H1 (cell line): Measurements from ENCODE around the gene TMA7. TPM values are rescaled to one million over a fixed set of nuclear protein-coding genes. Genes with fewer than 3 reads are reported as not detected.

ENCODE experiments used
- CTCF ChIA-PET: fragments of 300-600 bp; sonication (Branson Sonifier 250); formaldehyde crosslinking; loops from one replicate; lab custom pipeline; 2021; ENCODE audit not compliant: partially characterized antibody; lab: Charles Lee
- POLR2A ChIA-PET: fragments of 300-600 bp; sonication (Branson Sonifier 250); formaldehyde crosslinking; loops from one replicate; lab custom pipeline; 2021; ENCODE audit warnings: inconsistent platforms; ENCODE audit not compliant: partially characterized antibody; lab: Charles Lee
- DNase-seq, 2 experiments: peaks; one replicate each; pipeline versions ENCODE4 v3.0.0 to v3.0.0-alpha.2; 2010 to 2022; ENCODE audit warnings: low spot score in 2 of 2, low read depth in 1 of 2, mixed read lengths in 1 of 2
- FAIRE-seq: peaks from 2 replicates; lab custom pipeline; 2011; peaks lifted over from hg19 to GRCh38; lab: Jason Lieb, UNC
- H2AFZ ChIP-seq: 2 replicates; pipeline ENCODE4 v1.8.1; 2012; ENCODE audit warnings: low read length, inconsistent platforms
- H2AK5ac ChIP-seq: 2 replicates; pipeline ENCODE4 v1.6.1; 2013; ENCODE audit warnings: low read depth, low read length
- H2BK120ac ChIP-seq: replicated peaks from 2 replicates; pipeline ENCODE3; 2013; ENCODE audit warnings: low read depth, low read length, inconsistent platforms
- H2BK12ac ChIP-seq: 2 replicates; pipeline ENCODE4 v1.6.1; 2013; ENCODE audit warnings: low read depth, low read length
- H2BK15ac ChIP-seq: 2 replicates; pipeline ENCODE4 v1.6.1; 2013; ENCODE audit warnings: low read length
- H2BK20ac ChIP-seq: 2 replicates; pipeline ENCODE4 v1.6.1; 2013; ENCODE audit warnings: low read length
- H2BK5ac ChIP-seq: 2 replicates; pipeline ENCODE4 v1.6.1; 2013; ENCODE audit warnings: low read depth, low read length
- H3K14ac ChIP-seq: 2 replicates; pipeline ENCODE4 v1.6.1; 2013; ENCODE audit warnings: inconsistent platforms; ENCODE audit not compliant: insufficient read length
- H3K18ac ChIP-seq: 2 replicates; pipeline ENCODE4 v1.6.1; 2013; ENCODE audit warnings: low read length; ENCODE audit errors: extremely low read depth
- H3K23ac ChIP-seq: 2 replicates; pipeline ENCODE4 v1.6.1; 2013; ENCODE audit warnings: inconsistent platforms; ENCODE audit not compliant: insufficient read length
- H3K23me2 ChIP-seq: 2 replicates; pipeline ENCODE4 v1.6.1; 2013; ENCODE audit warnings: low read depth, low read length
- H3K27ac ChIP-seq: 2 replicates; pipeline ENCODE4 v1.6.1; 2011; ENCODE audit warnings: low read depth, low read length, inconsistent platforms
- H3K27me3 ChIP-seq, 4 experiments: replicated peaks in 1 of 4; 1 replicate in 1 of 4; 2 replicates in 3 of 4; pipeline versions ENCODE4 v1.6.1 to v1.8.1; 2011 to 2013; ENCODE audit warnings: low read length in 3 of 4, mild to moderate bottlenecking in 3 of 4, inconsistent platforms in 2 of 4, mixed read lengths in 2 of 4, moderate library complexity in 1 of 4; ENCODE audit not compliant: control insufficient read depth in 3 of 4, insufficient read depth in 3 of 4; ENCODE audit errors: extremely low read depth in 1 of 4
- H3K36me3 ChIP-seq, 4 experiments: 2 replicates each; pipeline versions ENCODE4 v1.6.1 to v1.8.1; 2011 to 2013; ENCODE audit warnings: mild to moderate bottlenecking in 4 of 4, low read length in 3 of 4, moderate library complexity in 2 of 4, control low read depth in 1 of 4, inconsistent platforms in 1 of 4; ENCODE audit not compliant: insufficient read depth in 4 of 4, control insufficient read depth in 2 of 4
- H3K4ac ChIP-seq: replicated peaks from 2 replicates; pipeline ENCODE3; 2013; ENCODE audit warnings: low read length, low read depth, mixed read lengths, inconsistent platforms; ENCODE audit not compliant: insufficient read length
- H3K4me1 ChIP-seq, 4 experiments: replicated peaks in 1 of 4; 1 replicate in 1 of 4; 2 replicates in 3 of 4; pipeline versions ENCODE4 v1.6.1 to v1.8.1; 2011 to 2013; ENCODE audit warnings: low read length in 3 of 4, inconsistent platforms in 2 of 4, mixed read lengths in 1 of 4; ENCODE audit not compliant: insufficient read depth in 4 of 4, control insufficient read depth in 3 of 4
- H3K4me2 ChIP-seq, 2 experiments: 2 replicates each; pipeline versions ENCODE4 v1.6.1 to v1.8.1; 2011 to 2013; ENCODE audit warnings: low read depth in 2 of 2, low read length in 2 of 2, control low read depth in 1 of 2, inconsistent platforms in 1 of 2, mild to moderate bottlenecking in 1 of 2; ENCODE audit not compliant: insufficient read depth in 1 of 2
- H3K4me3 ChIP-seq, 4 experiments: fragments of 200-600, 300-600 bp in 1 of 4; sonication (generic), shearing (Covaris generic), sonication (Bioruptor Twin) in 1 of 4; 2 replicates each; pipeline versions ENCODE4 v1.5.1 to v1.8.1; 2011 to 2016; ENCODE audit warnings: low read length in 4 of 4, low read depth in 3 of 4, control low read depth in 2 of 4, inconsistent platforms in 2 of 4, mild to moderate bottlenecking in 2 of 4, mixed read lengths in 1 of 4, moderate library complexity in 1 of 4; ENCODE audit not compliant: insufficient read depth in 2 of 4; ENCODE audit errors: extremely low read depth in 1 of 4
- H3K56ac ChIP-seq: replicated peaks from 2 replicates; pipeline ENCODE3; 2013; ENCODE audit warnings: low read depth, mild to moderate bottlenecking, mixed read lengths, low read length, inconsistent platforms; ENCODE audit not compliant: insufficient read length
- H3K79me1 ChIP-seq: 2 replicates; pipeline ENCODE4 v1.6.1; 2013; ENCODE audit warnings: low read depth, low read length, control low read depth
- H3K79me2 ChIP-seq, 2 experiments: 2 replicates each; pipeline versions ENCODE4 v1.6.1 to v1.8.1; 2012 to 2013; ENCODE audit warnings: low read length in 2 of 2, mild to moderate bottlenecking in 2 of 2, inconsistent platforms in 1 of 2; ENCODE audit not compliant: insufficient read depth in 2 of 2, control insufficient read depth in 1 of 2
- H3K9ac ChIP-seq, 4 experiments: replicated peaks in 1 of 4; 1 replicate in 1 of 4; 2 replicates in 3 of 4; pipeline versions ENCODE4 v1.6.1 to v1.8.1; 2011 to 2013; ENCODE audit warnings: low read depth in 3 of 4, low read length in 3 of 4, control low read depth in 2 of 4, mild to moderate bottlenecking in 2 of 4, moderate library complexity in 2 of 4, inconsistent platforms in 1 of 4; ENCODE audit errors: extremely low read depth in 1 of 4
- H3K9me3 ChIP-seq, 2 experiments: 2 replicates each; pipeline versions ENCODE4 v1.6.1 to v1.8.1; 2012 to 2013; ENCODE audit warnings: mild to moderate bottlenecking in 2 of 2, moderate library complexity in 2 of 2, control low read depth in 1 of 2, inconsistent platforms in 1 of 2, low read depth in 1 of 2, low read length in 1 of 2, mixed read lengths in 1 of 2; ENCODE audit not compliant: insufficient read depth in 2 of 2
- H4K20me1 ChIP-seq, 2 experiments: replicated peaks in 1 of 2; 2 replicates each; pipeline versions ENCODE3 to v1.8.1; 2011 to 2013; ENCODE audit warnings: inconsistent platforms in 2 of 2, low read length in 2 of 2, mild to moderate bottlenecking in 1 of 2; ENCODE audit not compliant: insufficient read depth in 2 of 2, control insufficient read depth in 1 of 2
- H4K5ac ChIP-seq: 2 replicates; pipeline ENCODE4 v1.6.1; 2013; ENCODE audit warnings: low read length, low read depth, mixed read lengths, inconsistent platforms; ENCODE audit not compliant: insufficient read length
- H4K8ac ChIP-seq: 2 replicates; pipeline ENCODE4 v1.8.0; 2013; ENCODE audit warnings: mild to moderate bottlenecking, moderate library complexity, low read length, inconsistent platforms; ENCODE audit not compliant: insufficient read depth; ENCODE audit errors: extremely low read depth
- H4K91ac ChIP-seq: replicated peaks from 2 replicates; pipeline ENCODE3; 2013; ENCODE audit warnings: low read length, mixed read lengths, inconsistent platforms; ENCODE audit not compliant: insufficient read length
- BACH1 ChIP-seq: IDR thresholded peaks from 2 replicates; pipeline ENCODE4 v1.6.1; 2012; ENCODE audit warnings: low read length, improper control_type of control experiment
- EP300 ChIP-seq, 2 experiments: IDR thresholded peaks; 1 replicate in 1 of 2; 2 replicates in 1 of 2; pipeline ENCODE4 v1.6.1; 2011 to 2012; ENCODE audit warnings: low read depth in 2 of 2, low read length in 2 of 2, mild to moderate bottlenecking in 2 of 2, borderline replicate concordance in 1 of 2, inconsistent platforms in 1 of 2, moderate library complexity in 1 of 2
- EZH2 ChIP-seq: fragments of 200-600 bp; sonication (generic); IDR thresholded peaks from 2 replicates; pipeline ENCODE4 v1.7.1; 2012; ENCODE audit warnings: low read depth, mild to moderate bottlenecking, moderate library complexity, low read length, inconsistent platforms; ENCODE audit not compliant: severe bottlenecking
- MAFK ChIP-seq: IDR thresholded peaks from 2 replicates; pipeline ENCODE4 v1.6.1; 2012; ENCODE audit warnings: low read depth, mild to moderate bottlenecking, improper control_type of control experiment, low read length
- NRF1 ChIP-seq: IDR thresholded peaks from 2 replicates; pipeline ENCODE4 v1.6.1; 2011; ENCODE audit warnings: mild to moderate bottlenecking, low read depth, low read length, improper control_type of control experiment
- PHF8 ChIP-seq: fragments of 200-600 bp; sonication (generic); conservative IDR thresholded peaks from 2 replicates; pipeline ENCODE4 v1.7.1; 2012; ENCODE audit warnings: low read depth, mild to moderate bottlenecking, inconsistent platforms, low read length, moderate library complexity
- POLR2A ChIP-seq, 2 experiments: IDR thresholded peaks; 1 replicate in 1 of 2; 2 replicates in 1 of 2; pipeline ENCODE4 v1.6.1; 2011; ENCODE audit warnings: low read depth in 2 of 2, low read length in 2 of 2, mild to moderate bottlenecking in 2 of 2; ENCODE audit errors: control extremely low read depth in 1 of 2
- RFX5 ChIP-seq: IDR thresholded peaks from 2 replicates; pipeline ENCODE4 v1.6.1; 2011; ENCODE audit warnings: low read depth, low read length, improper control_type of control experiment, borderline replicate concordance
- RXRA ChIP-seq: IDR thresholded peaks from 2 replicates; pipeline ENCODE4 v1.6.1; 2011; ENCODE audit warnings: low read depth, mild to moderate bottlenecking, low read length, moderate library complexity; ENCODE audit not compliant: insufficient read depth
- SIRT6 ChIP-seq: IDR thresholded peaks from one replicate; pipeline ENCODE4 v1.7.1; 2012; ENCODE audit warnings: low read length, inconsistent platforms
- SIX5 ChIP-seq: IDR thresholded peaks from 2 replicates; pipeline ENCODE4 v1.6.1; 2011; ENCODE audit warnings: mild to moderate bottlenecking, low read depth, low read length
- SP1 ChIP-seq: IDR thresholded peaks from 2 replicates; pipeline ENCODE4 v1.6.1; 2011; ENCODE audit warnings: low read depth, low read length
- SP4 ChIP-seq: IDR thresholded peaks from 2 replicates; pipeline ENCODE4 v1.6.1; 2012; ENCODE audit warnings: low read length, inconsistent platforms
- TEAD4 ChIP-seq: IDR thresholded peaks from 2 replicates; pipeline ENCODE4 v1.6.1; 2012; ENCODE audit warnings: low read depth, low read length, inconsistent platforms, mixed read lengths
- WGBS, 2 experiments: shearing (Covaris generic) in 1 of 2; methylation state at CpG; one replicate each; pipeline versions ENCODE4 v1.1.6 to v1.1.7; 2013 to 2015; ENCODE audit warnings: low lambda C conversion rate in 2 of 2, mixed read lengths in 2 of 2, inconsistent platforms in 1 of 2, low coverage in 1 of 2, missing lambda C conversion rate in 1 of 2; ENCODE audit not compliant: insufficient replicate concordance in 2 of 2, insufficient coverage in 1 of 2, insufficient read length in 1 of 2; ENCODE audit errors: extremely low coverage in 1 of 2, missing lambda C conversion rate in 1 of 2; 5-methylcytosine and 5-hydroxymethylcytosine counted together
- polyA plus RNA-seq, 7 experiments: library from polyadenylated mRNA; depleted of rRNA in 3 of 7; stranded (reverse) in 5 of 7; unstranded in 2 of 7; fragments of >200 nt in 5 of 7; fragments of 200-250 nt in 2 of 7; gene quantifications; 1 replicate in 5 of 7; 2 replicates in 1 of 7; 4 replicates in 1 of 7; pipeline versions ENCODE4 v1.2.1 to v1.2.3, GENCODE V29; 2011 to 2013; ENCODE audit warnings: missing spikeins in 2 of 7, mixed read lengths in 2 of 7
- total RNA-seq: library from RNA; stranded (reverse); fragmentation: NEBNext Ultra II Directional; extraction: Animal tissue kit (Norgen Biotek cat#: 25700); gene quantifications from 2 replicates; pipeline ENCODE4 v1.2.1, GENCODE V29; 2021
- TF ChIP-seq, protein P1 (sequence below): IDR thresholded peaks from 2 replicates; pipeline ENCODE4 v1.6.1; 2011; ENCODE audit warnings: low read depth, mild to moderate bottlenecking, low read length; ENCODE audit not compliant: insufficient read depth

The TMA7 gene
- total and polyA plus RNA-seq, 2 of the 8 experiments (the other 6 are each of a cell fraction or from before 2014, with no cell fraction given), result 138 to 305 TPM

DNA sequence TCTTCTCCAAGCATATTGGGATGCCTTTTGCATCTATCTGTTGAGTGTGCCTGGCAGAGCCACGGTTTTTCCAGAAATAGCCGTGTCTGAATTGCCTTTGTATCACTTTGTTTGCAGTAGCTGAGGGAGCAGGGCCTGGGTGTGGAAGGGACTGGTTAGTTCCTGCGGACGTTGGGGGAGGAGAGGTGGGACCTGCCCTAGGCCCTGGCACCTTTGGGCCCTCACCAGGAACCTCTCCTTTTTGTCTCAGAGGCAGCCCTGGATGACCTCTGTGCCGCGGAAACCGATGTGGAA, 25.1 kb downstream of the TMA7 start:
- Histone ChIP-seq H3K79me2 (peaks cover 0 to 3% of the 10 kb centered on the region in 2 experiments; a peak in 2 of 4 replicates), H2BK15ac (no peak overlapping the region), H2BK12ac (no peak overlapping the region), H3K4me3 (no peak overlapping the region; a peak in 1 of 8 replicates), H3K9me3 (no peaks in the 10 kb centered on the region), H4K5ac (no peak overlapping the region), H2BK120ac (no peak overlapping the region), H3K14ac (no peak overlapping the region), H3K4me1 (peaks cover 0 to 25% (median 13%) of the 10 kb centered on the region in 4 experiments; a peak in 5 of 7 replicates), H3K79me1 (peaks cover 6% of the 10 kb centered on the region), H2AFZ (no peak overlapping the region), H3K36me3 (peaks cover 14 to 46% (median 26%) of the 10 kb centered on the region in 4 experiments), H3K18ac (no peak overlapping the region), H4K8ac (no peak overlapping the region), H3K56ac (no peak overlapping the region), H3K23me2 (no peaks in the 10 kb centered on the region), H4K91ac (no peak overlapping the region), H3K23ac (no peak overlapping the region), H3K4me2 (no peak overlapping the region), H2BK5ac (no peak overlapping the region), H2BK20ac (no peak overlapping the region), H3K27ac (0 out of 2 replicates have a peak overlapping the region, but pooled peaks have one; percentile 31), H4K20me1 (peaks cover 3 to 11% of the 10 kb centered on the region in 2 experiments), H3K4ac (no peak overlapping the region), H2AK5ac (no peak overlapping the region), H3K27me3 (no peaks in the 10 kb centered on the region), H3K9ac (peak overlapping the region in 2 of 4 experiments; percentile 27 to 62; a peak in 4 of 7 replicates)
- FAIRE-seq, result no peak
- 71% methylated on average over 7 of the region's 7 CpGs; no CpG with 5 or more reads in 1 of the 2 experiments for WGBS, 2 experiments
- ChIA-PET CTCF (interaction anchor here (1.0 to 21.5 kb wide), 15 partner anchors 8 to 198 kb away, joined by 3 to 251 read pairs (median 8); partner anchors contain the start of genes CELSR3, PFKFB4 and SHISA5), POLR2A (interaction anchor here (0.6 to 8.1 kb wide), 11 partner anchors 10 to 170 kb away, joined by 4 to 83 read pairs (median 11); partner anchors contain the start of genes ATRIP, CCDC51, SLC26A6 and TMA7)
- DNase-seq, result no peak
- TF ChIP-seq RFX5, result no peak
- TF ChIP-seq PHF8, result no peak
- TF ChIP-seq NRF1, result no peak
- TF ChIP-seq, protein P1, sequence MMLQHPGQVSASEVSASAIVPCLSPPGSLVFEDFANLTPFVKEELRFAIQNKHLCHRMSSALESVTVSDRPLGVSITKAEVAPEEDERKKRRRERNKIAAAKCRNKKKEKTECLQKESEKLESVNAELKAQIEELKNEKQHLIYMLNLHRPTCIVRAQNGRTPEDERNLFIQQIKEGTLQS, result no peak
- TF ChIP-seq SIRT6, result no peak
- no peak for TF ChIP-seq EP300 (IDR thresholded peaks at IDR 0.05; ENCODE audit: borderline replicate concordance in 1 of 2, low read depth in 2 of 2, low read length in 2 of 2)
- no peak for TF ChIP-seq SP1
- no peak for TF ChIP-seq RXRA
- no peak for TF ChIP-seq BACH1
- TF ChIP-seq TEAD4, result no peak
- no peak for TF ChIP-seq MAFK
- no peak for TF ChIP-seq POLR2A (IDR thresholded peaks at IDR 0.05; ENCODE audit: control extremely low read depth in 1 of 2, low read depth in 2 of 2, low read length in 2 of 2)
- TF ChIP-seq SP4, result no peak
- TF ChIP-seq SIX5, result no peak
- no peak for TF ChIP-seq EZH2
